Activated T-cell treated with anti-CD3 and anti-CD28 coated beads, Interleukin-2, amount 50 U/mL, for 72 hours (primary cell): ENCODE data around the gene ANKRD7. TPM values are rescaled to one million over a fixed set of nuclear protein-coding genes. Genes with fewer than 3 reads are reported as not detected.
A peak's percentile ranks its signal among the peaks of the same experiment; 100 is the strongest.

ENCODE experiments used
- ATAC-seq, 2 donors: fragments of 150-1000 bp; cut with Tn5 transposase; replicated peaks in 1 of 2; 2 replicates each; pipeline ENCODE4 v1.10.0; 2021; ENCODE audit warnings: moderate library complexity in 2 of 2, mild to moderate bottlenecking in 1 of 2
- DNase-seq, 2 donors: peaks; one replicate each; pipeline ENCODE4 v3.0.0; 2021 to 2022; ENCODE audit warnings: mixed read lengths in 1 of 2
- H3K27ac Mint-ChIP-seq: one replicate; pipeline ENCODE4 v1.8.0; 2022; ENCODE audit warnings: mild to moderate bottlenecking, moderate library complexity, mixed read lengths
- H3K27me3 Mint-ChIP-seq: one replicate; pipeline ENCODE4 v1.8.0; 2022; ENCODE audit warnings: low read depth, mixed read lengths
- H3K36me3 Mint-ChIP-seq, 2 donors: one replicate each; pipeline ENCODE4 v1.8.0; 2022; ENCODE audit warnings: mixed read lengths in 2 of 2, mild to moderate bottlenecking in 1 of 2; ENCODE audit not compliant: insufficient read depth in 2 of 2
- H3K4me1 Mint-ChIP-seq: one replicate; pipeline ENCODE4 v1.8.0; 2022; ENCODE audit warnings: low read depth, mixed read lengths
- H3K4me3 Mint-ChIP-seq, 2 donors: one replicate each; pipeline ENCODE4 v1.8.0; 2022; ENCODE audit warnings: mild to moderate bottlenecking in 2 of 2, mixed read lengths in 2 of 2, moderate library complexity in 2 of 2
- H3K9me3 Mint-ChIP-seq, 2 donors: one replicate each; pipeline ENCODE4 v1.8.0; 2022; ENCODE audit warnings: mixed read lengths in 2 of 2
- total RNA-seq, 2 donors: library from RNA; stranded (reverse); gene quantifications; one replicate each; pipeline ENCODE4 v1.2.3, GENCODE V29; 2022

The ANKRD7 gene
- 1 to 10 TPM in 1 of 2 donors, under 1 TPM in 1; 0.74 to 1.8 TPM for total RNA-seq

DNA sequence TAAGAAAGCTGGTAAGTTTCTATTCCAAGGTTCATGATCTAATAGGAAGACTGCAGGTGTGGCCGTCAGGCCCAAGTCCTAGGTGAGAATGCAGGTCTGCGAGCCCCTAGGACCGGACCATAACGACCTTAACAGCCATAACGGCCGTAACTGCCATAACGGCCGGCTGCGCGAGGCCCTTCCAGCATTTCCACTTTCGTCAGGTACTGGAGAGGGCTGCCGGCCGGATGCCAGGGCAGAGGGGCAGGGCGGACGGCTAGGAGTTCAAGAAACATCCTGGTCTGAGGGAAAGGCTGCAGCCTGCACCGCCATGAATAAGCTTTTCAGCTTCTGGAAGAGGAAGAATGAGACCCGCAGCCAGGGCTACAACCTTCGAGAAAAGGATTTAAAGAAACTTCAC, at the start of gene ANKRD7:
ANKRD7 (plus strand) TSS at position 184 of the 400 bp plus-strand sequence; CDS start at position 311, 127 bp downstream.
- Mint-ChIP-seq H3K9me3 (no peaks in the 10 kb centered on the region), H3K27ac (no peak within 1 kb of the TSS)

DNA sequence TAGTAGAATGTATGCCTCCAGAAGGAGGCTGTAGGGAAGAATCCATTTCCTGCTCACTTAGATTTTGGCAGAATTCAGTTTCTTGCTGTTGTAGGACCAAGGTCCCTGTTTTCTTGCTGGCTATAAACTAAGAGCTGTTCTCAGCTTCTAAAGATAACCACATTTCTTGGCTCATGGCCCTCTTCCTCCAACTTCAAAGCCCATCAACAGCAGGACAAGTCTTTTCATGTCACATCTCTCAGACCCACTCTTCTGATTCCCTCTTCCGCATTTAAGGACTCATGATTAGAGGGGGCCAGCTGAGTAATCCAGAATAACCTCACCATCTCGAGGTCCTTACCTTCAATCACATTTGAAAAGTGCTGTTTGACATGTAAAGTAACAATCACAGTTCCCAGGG, 48.8 kb upstream of the ANKRD7 start:
- Mint-ChIP-seq H3K9me3 (no peaks in the 10 kb centered on the region), H3K27me3 (peaks cover 25% of the 10 kb centered on the region), H3K36me3 (no peaks in the 10 kb centered on the region), H3K4me3 (no peak overlapping the region), H3K27ac (no peak overlapping the region), H3K4me1 (no peaks in the 10 kb centered on the region)
- no peak for ATAC-seq
- DNase-seq = no peak

More for the DNA sequence above, at the start of gene ANKRD7:
- Mint-ChIP-seq H3K4me3 (no peak within 1 kb of the TSS), H3K27me3 (peaks cover 7% of the 10 kb centered on the region), H3K4me1 (no peaks in the 10 kb centered on the region), H3K36me3 (no peaks in the 10 kb centered on the region)
- ATAC-seq (no peak), DNase-seq (no peak)

DNA sequence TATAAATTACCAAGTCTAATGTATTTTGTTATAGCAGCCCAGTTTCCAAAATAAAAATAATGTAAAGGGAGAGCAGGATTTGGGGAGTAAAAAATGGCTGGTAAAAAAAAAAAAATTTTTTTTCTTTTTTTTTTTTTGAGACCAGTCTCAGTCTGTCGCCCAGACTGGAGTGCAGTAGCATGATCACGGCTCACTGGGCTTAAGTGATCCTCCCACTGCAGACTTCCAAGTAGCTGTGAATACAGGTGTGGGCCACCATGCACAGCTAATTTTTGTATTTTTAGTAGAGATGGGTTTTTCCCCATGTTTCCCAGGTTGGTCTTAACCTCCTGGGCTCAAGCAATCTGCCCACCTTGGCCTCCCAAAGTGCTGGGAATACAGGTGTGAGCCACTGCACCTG, 45.3 kb upstream of the ANKRD7 start:
- no peak for DNase-seq
- Mint-ChIP-seq H3K4me3 (no peak overlapping the region), H3K4me1 (peaks cover 9% of the 10 kb centered on the region), H3K9me3 (no peaks in the 10 kb centered on the region), H3K27me3 (peaks cover 8% of the 10 kb centered on the region), H3K36me3 (peaks cover 6 to 7% of the 10 kb centered on the region in 2 donors), H3K27ac (no peak overlapping the region)
- no peak for ATAC-seq

- Mint-ChIP-seq H3K27me3 (no peaks in the 10 kb centered on the region), H3K36me3 (peaks cover 12 to 22% of the 10 kb centered on the region in 2 donors), H3K27ac (peak overlapping the region; percentile 99), H3K4me3 (peak overlapping the region; percentile 96 to 99), H3K4me1 (peaks cover 37% of the 10 kb centered on the region), H3K9me3 (no peaks in the 10 kb centered on the region)
- no peak for ATAC-seq
- no peak for DNase-seq
These were observed 41.7 kb upstream of the ANKRD7 start for GRCh38 chr7:118182593-118183427.

GRCh38 chr7:118183428-118183785, 41.1 kb upstream of the ANKRD7 start:
- ATAC-seq (peak in 1 of 2 donors; percentile 3), DNase-seq (peak in 1 of 2 donors; percentile 3)
- Mint-ChIP-seq H3K27ac (peak overlapping the region; percentile 99), H3K36me3 (peaks cover 12 to 26% of the 10 kb centered on the region in 2 donors), H3K27me3 (no peaks in the 10 kb centered on the region), H3K9me3 (no peaks in the 10 kb centered on the region), H3K4me3 (peak overlapping the region; percentile 96 to 99), H3K4me1 (peaks cover 43% of the 10 kb centered on the region)

DNA sequence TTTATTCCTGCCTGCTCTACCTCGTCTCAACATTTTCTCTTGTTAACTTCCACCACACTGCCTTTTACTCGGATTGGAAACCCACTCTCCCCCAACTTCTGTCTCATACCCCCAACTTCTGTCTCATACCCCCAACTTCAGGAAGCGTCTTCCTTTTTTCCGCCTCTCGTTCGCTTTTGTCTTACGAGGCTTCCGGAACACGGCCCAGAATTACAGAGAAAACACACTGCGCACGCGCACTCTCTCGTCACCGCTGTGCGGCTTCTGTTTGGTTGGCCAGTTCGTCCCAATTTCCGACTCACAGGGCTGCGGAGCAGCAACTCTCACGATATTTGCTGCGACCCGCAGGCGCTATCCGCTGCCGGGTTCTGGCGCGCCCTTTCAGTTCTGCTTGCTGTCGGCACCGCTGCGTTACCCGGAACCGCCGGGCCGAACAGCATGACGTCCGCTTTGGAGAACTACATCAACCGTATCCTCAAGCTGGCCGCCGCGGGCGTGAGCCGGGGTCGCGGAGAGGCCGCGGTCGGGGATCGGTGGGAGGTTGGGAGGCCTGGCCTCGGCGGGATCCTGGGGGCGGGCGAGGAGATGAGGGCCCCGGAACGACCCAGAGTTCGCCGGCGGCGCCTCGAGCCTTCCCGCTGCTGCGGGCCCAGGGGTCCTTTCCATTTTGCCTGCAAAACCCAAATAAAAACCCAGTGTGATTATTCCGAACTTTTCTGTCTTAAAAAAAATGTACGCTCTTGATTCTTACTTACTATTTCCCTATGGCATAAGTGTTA, 40.5 kb upstream of the ANKRD7 start, which contains the start of gene LSM8:
LSM8 (plus strand) TSS at position 379 of the 779 bp plus-strand sequence; CDS start at position 439, 60 bp downstream.
- Mint-ChIP-seq H3K4me3 (peak within 1 kb of the TSS; percentile 96 to 99), H3K27ac (peak within 1 kb of the TSS; percentile 99), H3K9me3 (no peaks in the 10 kb centered on the region), H3K27me3 (no peaks in the 10 kb centered on the region), H3K4me1 (peaks cover 44% of the 10 kb centered on the region), H3K36me3 (peaks cover 12 to 26% of the 10 kb centered on the region in 2 donors)
- DNase-seq (peak; percentile 95), ATAC-seq (peak; percentile 98 to 99)

GRCh38 chr7:118184565-118184940, 40.0 kb upstream of the ANKRD7 start:
- DNase-seq (no peak), ATAC-seq (no peak)
- no peaks in the 10 kb centered on the region for H3K27me3 Mint-ChIP-seq
- peaks cover 12 to 26% of the 10 kb centered on the region in 2 donors for H3K36me3 Mint-ChIP-seq
- peak overlapping the region; percentile 99 for H3K27ac Mint-ChIP-seq
- H3K9me3 Mint-ChIP-seq = no peaks in the 10 kb centered on the region
- H3K4me1 Mint-ChIP-seq = peaks cover 44% of the 10 kb centered on the region
- H3K4me3 Mint-ChIP-seq = peak overlapping the region; percentile 96 to 99

GRCh38 chr7:118185163-118185860, 39.2 kb upstream of the ANKRD7 start:
- H3K9me3 Mint-ChIP-seq = no peaks in the 10 kb centered on the region
- H3K4me3 Mint-ChIP-seq = peak overlapping the region; percentile 96 to 99
- peak overlapping the region; percentile 99 for H3K27ac Mint-ChIP-seq
- no peaks in the 10 kb centered on the region for H3K27me3 Mint-ChIP-seq
- DNase-seq (no peak), ATAC-seq (no peak)
- peaks cover 44% of the 10 kb centered on the region for H3K4me1 Mint-ChIP-seq
- peaks cover 12 to 26% of the 10 kb centered on the region in 2 donors for H3K36me3 Mint-ChIP-seq

- peak overlapping the region; percentile 94 to 99 for H3K4me3 Mint-ChIP-seq
- DNase-seq (no peak), ATAC-seq (no peak)
- H3K27me3 Mint-ChIP-seq = no peaks in the 10 kb centered on the region
- no peaks in the 10 kb centered on the region for H3K9me3 Mint-ChIP-seq
- H3K36me3 Mint-ChIP-seq = peaks cover 12 to 28% of the 10 kb centered on the region in 2 donors
- H3K4me1 Mint-ChIP-seq = peaks cover 44% of the 10 kb centered on the region
- peak overlapping the region; percentile 91 for H3K27ac Mint-ChIP-seq
These were observed 38.0 kb upstream of the ANKRD7 start for GRCh38 chr7:118186501-118186900.

- no peaks in the 10 kb centered on the region for H3K27me3 Mint-ChIP-seq
- DNase-seq (no peak), ATAC-seq (no peak)
- H3K4me3 Mint-ChIP-seq = no peak overlapping the region
- H3K36me3 Mint-ChIP-seq = peaks cover 0 to 5% of the 10 kb centered on the region in 2 donors
- no peak overlapping the region for H3K27ac Mint-ChIP-seq
- H3K9me3 Mint-ChIP-seq = no peaks in the 10 kb centered on the region
- no peaks in the 10 kb centered on the region for H3K4me1 Mint-ChIP-seq
These were observed 29.9 kb upstream of the ANKRD7 start for GRCh38 chr7:118194571-118194970.

DNA sequence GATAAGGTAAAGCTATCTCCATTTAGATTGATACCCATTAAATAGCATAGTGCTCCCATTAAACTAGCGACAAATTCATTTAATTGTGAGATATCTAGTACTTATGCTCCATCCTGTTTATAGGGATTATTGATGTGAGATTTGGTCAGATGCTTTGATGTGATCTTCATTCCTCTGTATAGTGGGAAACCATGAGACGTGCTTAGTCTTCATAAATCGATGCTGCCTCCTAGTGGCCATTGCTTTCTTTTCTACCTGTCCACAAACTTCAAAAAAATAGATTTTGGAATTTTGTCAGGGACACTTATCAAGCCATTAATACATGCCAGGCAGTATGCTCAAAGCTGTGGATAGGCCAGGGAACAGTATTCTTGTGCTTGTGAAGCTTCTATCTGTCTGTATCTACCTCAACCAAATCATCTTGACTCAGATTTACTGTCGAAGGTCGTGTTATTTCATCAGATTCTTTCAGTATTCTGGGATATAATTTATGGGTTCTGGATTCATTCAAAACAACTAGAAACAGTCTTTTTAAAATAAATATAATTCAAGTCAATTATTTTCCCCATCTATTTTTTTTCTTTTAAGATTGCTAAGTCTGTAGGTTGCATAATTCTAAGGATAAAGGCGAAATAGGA, 28.5 kb upstream of the ANKRD7 start:
- Mint-ChIP-seq H3K27me3 (no peaks in the 10 kb centered on the region), H3K4me1 (no peaks in the 10 kb centered on the region), H3K4me3 (no peak overlapping the region), H3K27ac (peak overlapping the region; percentile 1), H3K9me3 (no peaks in the 10 kb centered on the region), H3K36me3 (peaks cover 0 to 5% of the 10 kb centered on the region in 2 donors)
- peak; percentile 65 to 73 for ATAC-seq
- peak; percentile 49 to 57 for DNase-seq

- Mint-ChIP-seq H3K9me3 (no peaks in the 10 kb centered on the region), H3K36me3 (no peaks in the 10 kb centered on the region), H3K4me1 (no peaks in the 10 kb centered on the region), H3K4me3 (no peak overlapping the region), H3K27me3 (no peaks in the 10 kb centered on the region), H3K27ac (no peak overlapping the region)
- no peak for ATAC-seq
- DNase-seq = no peak
These were observed 22.4 kb upstream of the ANKRD7 start for GRCh38 chr7:118202061-118202460.
